A204.1 (cell line): ENCODE measurements around the gene GABARAP.

Experiments
- FAIRE-seq: peaks from 2 replicates; lab custom pipeline; 2012; peaks lifted over from hg19 to GRCh38; lab: Jason Lieb, UNC

GABARAP gene

DNA sequence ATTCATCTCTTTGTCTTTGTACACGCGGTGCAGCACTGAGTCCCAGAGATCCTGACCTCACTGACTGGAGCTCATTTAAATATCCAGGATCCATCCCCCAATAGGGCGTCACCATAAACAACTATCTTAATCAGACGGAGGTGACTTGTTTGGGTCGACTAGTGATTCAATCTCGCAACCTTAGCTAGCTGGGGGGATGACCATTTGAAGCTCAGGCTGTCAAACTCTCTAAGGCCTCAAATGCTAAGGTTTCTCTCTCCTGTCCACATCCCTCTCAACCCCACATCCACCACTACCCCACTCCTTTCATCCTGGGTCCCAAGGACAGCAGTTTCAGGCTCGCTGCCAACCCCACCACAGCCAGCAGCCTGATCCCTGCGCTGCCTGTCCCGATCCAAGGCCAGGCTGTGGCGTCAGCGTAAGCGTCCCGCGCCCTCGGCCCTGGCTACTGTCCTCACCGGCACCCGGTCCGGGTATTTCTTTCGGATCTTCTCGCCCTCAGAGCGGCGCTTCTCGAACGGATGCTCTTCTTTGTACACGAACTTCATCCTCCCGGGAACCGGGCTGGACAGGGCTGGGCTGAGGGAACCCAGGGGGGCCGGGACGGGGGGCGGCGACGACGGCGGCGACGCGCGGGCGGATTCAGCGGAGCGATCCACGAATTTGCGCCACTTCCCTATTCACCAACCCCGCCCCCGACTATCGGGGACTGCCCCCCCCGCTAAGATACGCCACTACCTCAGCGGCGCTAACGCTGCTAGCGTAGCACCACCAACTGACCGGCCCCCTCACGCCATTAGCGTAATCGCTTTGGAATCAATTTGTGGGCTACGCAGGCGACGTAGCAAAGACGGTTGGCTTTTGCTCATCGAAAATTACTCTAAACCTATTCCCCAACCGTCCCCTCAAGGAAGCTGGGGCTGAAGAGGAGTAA lies at the start of gene GABARAP:
Gene GABARAP, minus strand, starts transcription at position 667 of the 934 bp plus-strand sequence. Its CDS starts 119 bp downstream, at position 548.
- FAIRE-seq = peak; percentile 25

DNA sequence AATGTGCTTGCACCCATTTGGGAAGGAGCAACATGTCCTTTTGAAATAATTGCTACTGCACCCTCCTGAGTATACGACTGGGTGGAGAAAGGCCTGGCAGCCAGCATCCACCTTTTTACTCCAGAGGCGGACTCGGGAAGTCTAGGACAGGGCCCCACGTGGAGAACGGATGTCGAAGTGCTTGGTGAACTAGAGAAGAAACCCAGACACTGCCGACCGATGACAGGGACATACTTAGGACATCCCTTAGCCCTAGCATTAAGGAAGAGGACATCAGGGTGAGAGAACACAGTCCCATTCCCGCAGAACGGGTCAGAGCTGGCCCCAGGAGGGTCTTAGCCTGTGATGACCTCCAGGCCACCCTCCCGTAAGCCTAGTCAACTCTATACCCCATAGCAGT lies 48.4 kb upstream of the GABARAP start:
- FAIRE-seq = no peak

DNA sequence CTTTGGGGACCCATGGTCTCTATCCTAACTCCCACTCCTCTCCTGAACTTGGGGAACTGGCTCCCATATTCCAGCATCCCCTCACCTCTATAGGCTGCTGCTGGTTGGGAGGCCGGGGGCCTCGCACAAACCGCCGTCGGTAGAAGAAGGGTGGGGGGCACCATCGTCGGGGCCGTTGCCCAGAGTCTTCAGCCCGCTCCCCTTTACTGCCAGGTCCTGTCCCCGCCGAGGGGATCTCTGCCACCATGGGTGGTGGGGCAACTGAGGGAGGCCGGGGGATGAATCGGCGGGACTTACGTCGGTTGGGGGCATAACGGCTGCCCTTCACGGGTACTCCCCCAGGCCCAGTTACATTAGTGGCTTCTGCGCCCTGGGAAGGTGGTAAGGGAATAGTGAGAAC lies 47.9 kb upstream of the GABARAP start:
- no peak for FAIRE-seq

DNA sequence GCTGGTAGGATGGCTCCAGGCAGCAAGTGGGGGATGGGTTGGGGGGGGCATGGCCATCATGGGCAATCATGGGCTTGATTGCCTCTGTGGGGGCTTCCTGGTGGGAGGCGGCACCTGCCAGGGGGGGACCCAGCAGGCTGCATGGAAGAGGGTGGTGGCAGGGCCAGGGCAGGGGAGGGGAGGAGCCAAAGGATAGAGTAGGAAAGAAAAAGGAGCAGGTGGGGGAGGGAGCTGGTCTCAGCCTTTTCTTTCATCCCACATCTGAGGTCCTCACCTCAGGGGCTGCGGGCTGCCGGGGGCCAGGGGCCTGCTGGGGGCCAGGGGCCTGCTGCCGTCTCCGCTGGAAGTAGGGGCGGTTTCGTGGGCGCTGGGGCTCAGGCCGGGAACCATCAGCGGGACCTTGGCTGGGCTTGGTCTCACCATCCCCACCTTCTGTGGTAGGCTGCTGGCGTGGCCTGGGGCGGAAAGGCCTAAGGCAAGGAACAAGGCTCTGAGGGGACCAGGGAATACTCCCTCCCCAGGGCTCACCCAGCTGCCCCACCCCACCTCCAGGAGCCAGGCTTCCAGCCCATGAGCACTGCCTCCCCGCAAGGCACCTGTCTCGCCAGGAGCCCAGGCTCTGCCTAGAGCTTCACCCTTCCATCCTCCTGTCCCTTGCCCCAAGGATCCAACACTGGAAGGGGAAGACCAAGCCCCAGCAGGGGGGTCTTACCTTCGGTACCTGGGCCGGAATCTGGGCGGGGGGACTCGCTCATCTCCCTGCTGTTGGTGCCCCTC lies 47.2 kb upstream of the GABARAP start:
- FAIRE-seq = no peak

DNA sequence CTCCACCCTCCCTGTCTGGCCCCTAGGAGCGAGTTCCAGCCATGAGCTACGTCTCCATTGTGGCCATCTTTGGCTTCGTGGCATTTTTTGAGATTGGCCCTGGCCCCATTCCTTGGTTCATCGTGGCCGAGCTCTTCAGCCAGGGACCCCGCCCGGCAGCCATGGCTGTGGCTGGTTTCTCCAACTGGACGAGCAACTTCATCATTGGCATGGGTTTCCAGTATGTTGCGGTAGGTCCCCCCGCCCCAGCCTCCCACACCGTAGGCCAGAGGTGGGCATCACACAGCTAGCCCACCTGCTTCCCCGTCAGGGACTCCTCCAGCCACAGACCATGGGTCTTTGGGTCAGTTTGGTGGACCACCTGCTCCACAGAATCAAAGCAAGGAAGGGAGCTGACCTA lies 43.4 kb upstream of the GABARAP start:
- FAIRE-seq = no peak

DNA sequence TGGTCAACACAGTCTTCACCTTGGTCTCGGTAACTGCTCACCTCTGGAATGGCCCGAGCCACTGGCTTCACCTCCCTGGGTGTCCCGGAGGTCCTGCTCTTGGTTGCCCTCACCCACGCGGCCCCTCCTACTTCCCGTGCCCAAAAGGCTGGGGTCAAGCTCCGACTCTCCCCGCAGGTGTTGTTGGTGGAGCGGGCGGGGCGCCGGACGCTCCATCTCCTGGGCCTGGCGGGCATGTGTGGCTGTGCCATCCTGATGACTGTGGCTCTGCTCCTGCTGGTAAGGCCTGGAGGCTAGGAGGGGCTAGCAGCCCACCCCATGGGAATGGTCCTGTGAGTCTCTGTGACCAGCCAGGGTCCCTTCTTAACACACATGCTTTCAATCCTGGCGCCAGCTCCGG lies 42.7 kb upstream of the GABARAP start:
- no peak for FAIRE-seq

DNA sequence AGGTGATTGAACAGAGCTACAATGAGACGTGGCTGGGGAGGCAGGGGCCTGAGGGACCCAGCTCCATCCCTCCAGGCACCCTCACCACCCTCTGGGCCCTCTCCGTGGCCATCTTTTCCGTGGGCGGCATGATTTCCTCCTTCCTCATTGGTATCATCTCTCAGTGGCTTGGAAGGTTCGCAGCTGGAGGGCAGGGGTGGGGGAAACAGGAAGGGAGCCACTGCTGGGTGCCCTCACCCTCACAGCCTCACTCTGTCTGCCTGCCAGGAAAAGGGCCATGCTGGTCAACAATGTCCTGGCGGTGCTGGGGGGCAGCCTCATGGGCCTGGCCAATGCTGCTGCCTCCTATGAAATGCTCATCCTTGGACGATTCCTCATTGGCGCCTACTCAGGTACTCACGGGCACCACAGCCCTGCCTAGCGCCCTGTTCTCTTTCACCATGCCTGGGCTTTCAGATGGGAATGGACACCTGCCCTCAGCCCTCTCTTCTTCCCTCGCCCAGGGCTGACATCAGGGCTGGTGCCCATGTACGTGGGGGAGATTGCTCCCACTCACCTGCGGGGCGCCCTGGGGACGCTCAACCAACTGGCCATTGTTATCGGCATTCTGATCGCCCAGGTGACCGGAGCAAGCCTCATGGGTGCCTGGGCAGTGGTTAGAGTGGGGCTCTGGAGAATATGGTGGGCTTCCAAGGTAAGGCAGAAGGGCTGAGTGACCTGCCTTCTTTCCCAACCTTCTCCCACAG lies 41.4 kb upstream of the GABARAP start:
- no peak for FAIRE-seq

DNA sequence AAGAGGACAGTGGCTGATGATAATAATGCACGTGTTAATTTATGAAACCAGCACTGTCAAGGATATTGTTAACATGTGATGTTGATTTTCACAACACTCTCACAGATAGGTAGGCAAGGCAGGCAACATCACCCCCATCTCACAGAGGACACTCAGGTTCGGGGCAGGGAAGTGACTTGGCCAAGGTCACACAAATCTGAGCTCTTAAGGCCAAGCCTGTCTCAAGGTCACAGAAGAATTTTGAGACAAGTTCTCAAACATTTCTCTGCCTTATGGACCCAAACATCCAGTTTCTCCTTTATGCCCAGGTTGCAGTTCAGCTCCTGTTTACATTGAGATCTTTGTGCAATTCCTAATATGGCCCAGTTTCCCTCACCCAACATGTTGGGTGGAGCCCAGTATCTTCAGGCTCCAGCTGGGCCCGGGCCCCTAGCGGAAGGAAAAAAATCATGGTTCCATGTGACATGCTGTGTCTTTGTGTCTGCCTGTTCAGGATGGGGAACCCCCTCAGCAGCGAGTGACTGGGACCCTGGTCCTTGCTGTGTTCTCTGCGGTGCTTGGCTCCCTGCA lies 40.6 kb upstream of the GABARAP start:
- FAIRE-seq = no peak

DNA sequence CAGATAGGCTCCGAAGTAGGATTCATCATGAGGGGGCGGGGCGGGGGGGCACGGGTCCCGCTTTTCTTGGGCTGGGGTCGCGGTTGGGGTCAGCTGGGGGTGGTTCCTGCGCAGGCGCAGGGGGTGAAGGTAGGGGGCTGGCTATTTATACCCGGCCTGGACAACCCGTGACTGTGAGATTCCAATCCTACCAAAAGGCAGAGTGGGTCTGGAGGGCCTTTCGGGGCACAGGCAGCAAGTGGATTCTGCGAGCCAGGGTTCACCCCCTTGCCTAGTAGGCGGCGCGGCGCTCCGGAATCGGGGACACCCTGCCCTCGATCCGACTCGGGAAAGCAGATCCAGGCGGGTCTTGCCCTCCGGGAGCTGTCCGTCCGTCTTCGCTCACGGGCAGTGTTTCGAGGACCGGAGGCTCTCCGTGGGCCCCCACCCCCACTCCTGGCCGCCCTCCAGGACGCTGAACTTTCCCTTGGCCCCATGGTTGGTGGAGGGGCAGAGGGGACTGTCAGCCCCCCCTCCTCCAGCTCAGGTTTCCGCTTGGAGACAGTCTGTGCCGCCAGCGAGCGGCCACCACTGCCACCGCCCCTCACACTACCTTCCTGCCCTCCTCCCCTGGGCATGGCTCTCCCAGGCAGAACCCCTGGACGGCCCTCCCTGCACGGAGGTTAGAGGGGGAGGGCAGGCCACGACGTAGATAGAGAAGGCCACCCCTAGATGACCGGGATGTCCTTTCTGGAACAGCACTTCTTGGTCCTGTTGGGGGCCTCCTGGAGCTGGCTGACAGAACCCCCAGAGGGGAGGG lies 39.9 kb upstream of the GABARAP start:
- no peak for FAIRE-seq

DNA sequence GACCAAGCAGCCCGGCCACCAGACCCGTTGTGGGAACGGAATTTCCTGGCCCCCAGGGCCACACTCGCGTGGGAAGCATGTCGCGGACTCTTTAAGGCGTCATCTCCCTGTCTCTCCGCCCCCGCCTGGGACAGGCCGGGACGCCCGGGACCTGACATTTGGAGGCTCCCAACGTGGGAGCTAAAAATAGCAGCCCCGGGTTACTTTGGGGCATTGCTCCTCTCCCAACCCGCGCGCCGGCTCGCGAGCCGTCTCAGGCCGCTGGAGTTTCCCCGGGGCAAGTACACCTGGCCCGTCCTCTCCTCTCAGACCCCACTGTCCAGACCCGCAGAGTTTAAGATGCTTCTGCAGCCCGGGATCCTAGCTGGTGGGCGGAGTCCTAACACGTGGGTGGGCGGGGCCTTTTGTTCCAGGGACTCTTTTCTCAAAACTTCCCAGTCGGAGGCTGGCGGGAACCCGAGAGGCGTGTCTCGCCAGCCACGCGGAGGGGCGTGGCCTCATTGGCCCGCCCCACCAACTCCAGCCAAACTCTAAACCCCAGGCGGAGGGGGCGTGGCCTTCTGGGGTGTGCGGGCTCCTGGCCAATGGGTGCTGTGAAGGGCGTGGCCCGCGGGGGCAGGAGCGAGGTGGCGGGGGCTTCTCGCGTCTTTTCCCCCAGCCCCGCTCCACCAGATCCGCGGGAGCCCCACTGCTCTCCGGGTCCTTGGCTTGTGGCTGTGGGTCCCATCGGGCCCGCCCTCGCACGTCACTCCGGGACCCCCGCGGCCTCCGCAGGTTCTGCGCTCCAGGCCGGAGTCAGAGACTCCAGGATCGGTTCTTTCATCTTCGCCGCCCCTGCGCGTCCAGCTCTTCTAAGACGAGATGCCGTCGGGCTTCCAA lies 39.1 kb upstream of the GABARAP start, which contains the start of gene SLC2A4:
Gene SLC2A4, plus strand, starts transcription at position 645 of the 879 bp plus-strand sequence. Its CDS starts 217 bp downstream, at position 862.
- peak; percentile 92 for FAIRE-seq

DNA sequence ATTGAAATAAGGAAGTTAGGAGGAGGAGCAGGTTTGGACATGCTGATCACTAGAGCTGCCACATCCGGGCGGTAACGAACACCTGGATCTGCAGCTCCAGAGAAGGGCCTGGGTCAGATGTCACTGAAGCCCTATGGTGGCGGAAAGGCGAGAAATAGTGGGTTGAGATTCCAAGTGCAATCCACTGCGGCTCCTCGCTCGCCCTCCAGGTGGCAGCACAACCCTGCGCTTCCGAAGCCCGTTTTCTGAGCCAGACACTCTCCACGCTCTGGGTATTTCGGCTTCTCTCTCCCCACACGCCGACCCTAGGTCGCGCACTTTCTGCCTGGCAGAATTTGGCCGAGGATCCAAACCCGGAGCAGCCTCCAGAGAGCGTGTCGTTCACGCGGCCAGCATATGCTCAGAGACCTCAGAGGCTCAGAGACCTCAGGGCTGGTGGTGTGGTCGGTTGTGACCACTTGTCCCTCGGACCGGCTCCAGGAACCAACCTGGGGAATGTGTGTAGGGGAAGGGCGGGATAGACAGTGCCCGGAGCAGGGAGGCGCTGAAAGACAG lies 38.3 kb upstream of the GABARAP start:
- peak; percentile 47 for FAIRE-seq

DNA sequence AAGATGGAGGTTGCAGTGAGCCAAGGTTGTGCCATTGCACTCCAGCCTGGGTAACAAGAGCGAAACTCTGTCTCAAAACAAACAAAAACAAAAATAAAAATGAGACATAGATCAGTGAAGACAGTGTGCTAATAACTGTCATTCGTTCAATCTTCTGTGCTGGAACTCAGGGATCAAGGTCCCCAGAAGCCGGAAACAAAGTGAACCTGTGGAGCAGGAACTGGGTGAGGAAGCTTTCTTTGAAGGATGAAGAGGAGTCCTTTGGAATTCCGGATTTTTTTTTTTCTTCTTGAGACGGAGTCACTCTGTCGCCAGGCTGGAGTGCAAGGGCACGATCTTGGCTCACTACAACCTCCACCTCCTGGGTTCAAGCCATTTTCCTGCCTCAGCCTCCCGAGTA lies 37.2 kb upstream of the GABARAP start:
- FAIRE-seq = no peak

DNA sequence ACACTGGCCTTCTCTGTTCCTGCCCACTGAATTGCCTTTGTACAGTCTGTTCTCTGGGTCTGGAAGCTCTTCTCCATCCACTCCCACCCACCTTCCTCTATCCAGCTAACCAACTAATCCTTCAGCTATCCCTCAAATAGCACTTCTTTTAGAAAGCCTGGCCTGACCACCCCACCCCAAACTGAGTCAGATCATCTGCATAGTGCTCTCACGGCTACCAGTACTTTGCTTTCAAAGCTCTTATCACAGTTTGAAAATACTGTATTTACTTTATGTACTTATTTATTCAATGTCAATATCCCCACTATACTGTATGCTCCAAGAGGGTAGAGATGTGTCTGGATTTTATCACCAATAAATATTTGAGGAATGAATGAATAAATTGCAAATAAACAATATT lies 24.5 kb upstream of the GABARAP start:
- no peak for FAIRE-seq

DNA sequence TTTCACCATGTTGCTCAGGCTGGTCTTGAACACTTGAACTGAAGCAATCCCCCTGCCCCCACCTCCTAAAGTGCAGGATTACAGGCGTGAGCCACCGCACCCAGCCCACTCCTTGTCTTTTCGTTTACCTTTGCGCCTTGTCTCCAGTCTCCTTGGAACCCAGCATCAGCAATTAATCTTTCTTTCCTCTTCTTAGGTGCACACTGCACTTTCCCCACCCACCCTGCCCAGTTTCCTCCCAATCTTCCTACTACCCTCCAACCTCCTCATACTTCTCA lies 21.5 kb upstream of the GABARAP start:
- FAIRE-seq = no peak

DNA sequence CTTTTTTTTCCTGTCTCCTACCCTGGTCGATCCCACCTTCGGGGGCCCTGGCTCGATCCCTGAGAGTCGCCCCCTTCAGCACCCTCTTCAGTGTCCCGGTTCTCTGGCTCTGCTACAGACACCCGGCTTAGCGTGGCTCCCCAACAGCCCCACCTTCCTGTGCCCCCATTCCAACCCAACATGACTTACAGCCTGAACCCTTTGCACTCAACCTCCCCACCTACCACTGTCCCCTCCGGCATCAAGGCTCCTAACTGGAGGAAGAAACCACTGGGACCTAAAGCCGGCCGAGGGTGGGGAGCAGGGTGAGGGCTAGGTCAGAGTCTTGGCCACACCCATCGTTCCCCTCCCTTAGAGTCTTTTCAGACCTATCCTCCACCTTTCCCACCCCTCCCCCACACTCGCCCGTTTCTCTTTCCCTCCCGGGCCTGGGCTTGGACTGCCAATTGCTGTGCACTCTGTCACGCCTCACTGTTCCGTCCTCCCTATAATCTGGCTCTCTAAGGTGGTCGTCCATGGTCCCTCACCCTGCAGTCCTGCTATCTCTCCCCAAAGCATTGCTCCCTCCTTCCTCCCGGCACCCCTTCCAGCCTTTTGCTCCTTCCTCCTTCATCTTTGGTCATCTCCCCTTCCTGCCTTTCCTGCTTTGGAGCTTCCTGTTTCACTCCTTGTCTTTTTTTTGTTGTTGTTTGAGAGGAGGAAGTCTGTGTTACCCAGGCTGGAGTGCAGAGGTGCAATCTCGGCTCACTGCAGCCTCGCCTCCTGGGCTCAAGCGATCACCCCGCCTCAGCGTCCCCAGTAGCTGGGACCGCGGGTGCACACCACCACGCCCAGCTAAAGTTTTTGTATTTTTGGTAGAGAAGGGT lies 20.9 kb upstream of the GABARAP start:
- no peak for FAIRE-seq

DNA sequence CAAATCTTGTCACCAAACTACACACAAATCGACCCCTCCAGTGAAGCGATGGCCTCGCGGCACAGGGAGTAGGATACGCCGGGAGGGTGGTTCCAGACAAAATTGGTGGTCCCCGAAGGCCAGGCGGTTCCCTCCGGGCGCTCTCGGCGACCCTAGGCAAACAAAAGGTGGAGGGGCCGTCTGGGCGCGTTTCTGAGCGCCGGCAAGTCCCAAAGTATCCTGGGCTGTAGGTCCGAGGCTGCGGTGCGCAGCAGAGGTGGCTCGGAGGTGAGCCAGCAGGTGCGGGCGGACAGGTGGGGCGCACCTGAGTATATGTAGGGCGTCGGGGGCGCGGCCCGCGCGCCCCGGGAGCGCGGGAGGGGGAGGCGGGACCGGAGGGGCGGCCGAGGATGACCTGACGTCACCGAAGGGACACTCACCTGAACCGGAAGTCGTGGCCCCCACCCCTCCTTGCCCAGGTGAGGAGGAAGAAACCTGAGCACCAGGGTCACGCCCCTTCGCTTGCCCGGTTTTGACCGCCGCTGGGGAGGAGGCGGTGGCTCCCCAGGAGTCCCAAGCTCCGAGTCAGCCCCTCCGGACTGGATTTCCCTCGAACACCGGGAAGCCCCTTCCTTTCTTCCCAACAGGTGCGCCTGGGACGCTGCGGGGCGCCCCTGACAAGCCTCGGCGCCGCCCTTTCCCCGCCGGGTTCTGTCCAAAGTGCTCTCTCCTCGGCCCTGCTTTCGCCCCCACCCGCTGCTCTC lies 20.1 kb upstream of the GABARAP start, which contains the start of gene CLDN7:
Gene CLDN7, minus strand, starts transcription at position 287 of the 743 bp plus-strand sequence. CDS start 435 bp downstream, outside the sequence.
- FAIRE-seq = no peak

DNA sequence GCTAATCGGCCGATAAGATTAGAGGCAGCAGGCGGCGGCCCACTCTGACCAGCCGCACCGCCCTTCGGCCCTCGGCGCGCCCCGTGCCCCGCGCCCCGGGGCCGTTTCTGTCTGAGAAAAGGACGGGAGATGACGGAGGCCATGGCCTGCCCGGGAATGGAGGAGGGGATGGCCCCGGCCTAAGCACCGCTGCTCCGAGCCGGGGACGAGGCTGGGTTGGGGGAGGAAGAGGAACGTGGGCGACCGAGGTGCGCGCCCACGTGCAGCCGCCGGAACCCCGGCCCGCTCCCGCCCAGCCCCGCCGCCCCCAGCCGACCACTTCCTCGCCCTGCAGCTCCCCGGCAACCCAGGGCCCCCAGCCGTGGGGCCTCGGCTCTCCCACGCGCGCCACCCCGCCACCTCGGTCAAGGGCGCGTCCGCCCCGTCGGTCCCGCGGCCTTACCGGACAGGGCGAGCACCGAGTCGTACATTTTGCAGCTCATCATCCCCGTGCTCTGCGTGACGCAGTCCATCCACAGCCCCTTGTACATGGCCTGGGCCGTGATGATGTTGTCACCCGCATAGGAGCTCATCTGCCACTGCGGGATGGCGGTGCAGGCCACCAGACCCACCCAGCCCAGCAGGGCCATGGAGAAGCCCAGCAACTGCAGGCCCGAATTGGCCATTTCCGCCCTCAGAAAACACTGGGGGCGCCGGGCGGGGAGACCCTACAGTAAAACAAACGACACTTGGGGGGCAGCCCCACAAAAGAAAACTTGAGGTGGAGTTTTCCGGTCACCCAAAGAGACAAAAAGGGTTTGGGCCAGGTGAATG lies 19.3 kb upstream of the GABARAP start:
- no peak for FAIRE-seq
